Osteoblast (primary cell): ENCODE data around the gene ANKRD6. TPM values are rescaled to one million over a fixed set of nuclear protein-coding genes. Genes with fewer than 3 reads are reported as not detected.
A peak's percentile ranks its signal among the peaks of the same experiment; 100 is the strongest.

Experiments used
- DNase-seq: peaks from one replicate; pipeline ENCODE4 v3.0.0; 2011; ENCODE audit warnings: low spot score, mixed read lengths; ENCODE audit not compliant: insufficient read length; ENCODE audit errors: missing footprints
- H2AFZ ChIP-seq: 2 replicates; pipeline ENCODE4 v1.6.0; 2011; ENCODE audit warnings: mild to moderate bottlenecking, low read length
- H3K27ac ChIP-seq: 2 replicates; pipeline ENCODE4 v1.5.1; 2011; ENCODE audit warnings: mild to moderate bottlenecking, low read depth, low read length, moderate library complexity
- H3K27me3 ChIP-seq: 2 replicates; pipeline ENCODE4 v1.6.0; 2012; ENCODE audit warnings: mild to moderate bottlenecking, control low read depth, inconsistent platforms, low read length, moderate library complexity; ENCODE audit not compliant: insufficient read depth
- H3K36me3 ChIP-seq: 2 replicates; pipeline ENCODE4 v1.5.1; 2011; ENCODE audit warnings: mild to moderate bottlenecking, low read length, control low read depth, moderate library complexity; ENCODE audit not compliant: insufficient read depth
- H3K4me1 ChIP-seq: 2 replicates; pipeline ENCODE4 v1.5.1; 2011; ENCODE audit warnings: mild to moderate bottlenecking, low read length, control low read depth, moderate library complexity; ENCODE audit not compliant: insufficient read depth
- H3K4me2 ChIP-seq: 2 replicates; pipeline ENCODE4 v1.6.0; 2011; ENCODE audit warnings: mild to moderate bottlenecking, low read length; ENCODE audit not compliant: insufficient read depth
- H3K4me3 ChIP-seq: fragments of 200-600 bp; sonication (generic); 3 replicates; pipeline ENCODE4 v1.5.1; 2012; ENCODE audit warnings: mild to moderate bottlenecking, low read length, inconsistent platforms; ENCODE audit not compliant: insufficient read depth
- H3K79me2 ChIP-seq: 2 replicates; pipeline ENCODE4 v1.6.0; 2012; ENCODE audit warnings: mild to moderate bottlenecking, low read length, control low read depth, inconsistent platforms; ENCODE audit not compliant: insufficient read depth
- H3K9me3 ChIP-seq: 2 replicates; pipeline ENCODE4 v1.5.1; 2011; ENCODE audit warnings: low read depth, low read length, control low read depth
- H4K20me1 ChIP-seq: 2 replicates; pipeline ENCODE4 v1.6.0; 2012; ENCODE audit warnings: mild to moderate bottlenecking, low read length, control low read depth; ENCODE audit not compliant: insufficient read depth
- CTCF ChIP-seq: IDR thresholded peaks from 2 replicates; pipeline ENCODE4 v1.5.1; 2011; ENCODE audit warnings: mild to moderate bottlenecking, low read depth, low read length, moderate library complexity; ENCODE audit errors: extremely low read depth
- total RNA-seq: library from RNA; depleted of rRNA; stranded (reverse); fragments of >200 nt; gene quantifications from 2 replicates; pipeline ENCODE4 v1.2.3, GENCODE V29; 2012

ANKRD6 gene
- total RNA-seq, 1 donor, result 11.2 TPM

- no peak overlapping the region for H2AFZ ChIP-seq
Measured at GRCh38 chr6:89464295-89464694, 31.3 kb downstream of the ANKRD6 start.

GRCh38 chr6:89467437-89467836, 34.5 kb downstream of the ANKRD6 start:
- no peak for DNase-seq
- TF ChIP-seq CTCF, result no peak

More at GRCh38 chr6:89464295-89464694, 31.3 kb downstream of the ANKRD6 start:
- no peaks in the 10 kb centered on the region for H4K20me1 ChIP-seq
- no peaks in the 10 kb centered on the region for H3K36me3 ChIP-seq
- no peak overlapping the region for H3K4me3 ChIP-seq
- H3K9me3 ChIP-seq, result no peaks in the 10 kb centered on the region
- no peaks in the 10 kb centered on the region for H3K79me2 ChIP-seq
- H3K27ac ChIP-seq, result no peak overlapping the region
- no peak for TF ChIP-seq CTCF
- no peaks in the 10 kb centered on the region for H3K27me3 ChIP-seq
- DNase-seq, result peak; percentile 4
- H3K4me1 ChIP-seq, result no peaks in the 10 kb centered on the region
- no peak overlapping the region for H3K4me2 ChIP-seq

GRCh38 chr6:89468998-89469397, 36.0 kb downstream of the ANKRD6 start:
- no peak overlapping the region for H3K27ac ChIP-seq
- no peaks in the 10 kb centered on the region for H3K79me2 ChIP-seq
- no peaks in the 10 kb centered on the region for H3K27me3 ChIP-seq
- H3K4me2 ChIP-seq, result no peak overlapping the region
- no peaks in the 10 kb centered on the region for H3K9me3 ChIP-seq
- no peaks in the 10 kb centered on the region for H3K36me3 ChIP-seq
- H4K20me1 ChIP-seq, result no peaks in the 10 kb centered on the region
- H3K4me1 ChIP-seq, result no peaks in the 10 kb centered on the region
- H2AFZ ChIP-seq, result no peak overlapping the region
- no peak for TF ChIP-seq CTCF
- DNase-seq, result no peak
- H3K4me3 ChIP-seq, result no peak overlapping the region

More at GRCh38 chr6:89467437-89467836, 34.5 kb downstream of the ANKRD6 start:
- no peaks in the 10 kb centered on the region for H3K79me2 ChIP-seq
- H3K36me3 ChIP-seq, result no peaks in the 10 kb centered on the region
- H3K27me3 ChIP-seq, result no peaks in the 10 kb centered on the region
- no peak overlapping the region for H2AFZ ChIP-seq
- no peak overlapping the region for H3K4me2 ChIP-seq
- no peak overlapping the region for H3K4me3 ChIP-seq
- no peaks in the 10 kb centered on the region for H3K4me1 ChIP-seq
- no peaks in the 10 kb centered on the region for H4K20me1 ChIP-seq
- no peak overlapping the region for H3K27ac ChIP-seq
- H3K9me3 ChIP-seq, result no peaks in the 10 kb centered on the region

- H3K27ac ChIP-seq, result no peak overlapping the region
- no peak for TF ChIP-seq CTCF
- no peak for DNase-seq
Measured at GRCh38 chr6:89471287-89471867, 38.4 kb downstream of the ANKRD6 start.

More at GRCh38 chr6:89471287-89471867, 38.4 kb downstream of the ANKRD6 start:
- H2AFZ ChIP-seq, result no peak overlapping the region
- no peak overlapping the region for H3K4me2 ChIP-seq
- no peaks in the 10 kb centered on the region for H3K9me3 ChIP-seq
- no peaks in the 10 kb centered on the region for H3K36me3 ChIP-seq
- peaks cover 4% of the 10 kb centered on the region for H3K4me1 ChIP-seq
- no peak overlapping the region for H3K4me3 ChIP-seq
- no peaks in the 10 kb centered on the region for H3K79me2 ChIP-seq
- H4K20me1 ChIP-seq, result no peaks in the 10 kb centered on the region
- no peaks in the 10 kb centered on the region for H3K27me3 ChIP-seq
